ENCODE results near the gene TMEM260.
"Not testable (repeated sequence)": the region's sequence is repeated elsewhere in the genome, so short reads cannot be mapped to it uniquely, and the experiment has no call there.

Gene TMEM260

GRCh38 chr14:56603648-56604047, 24.1 kb downstream of the TMEM260 start:
- DNase-seq (ENCODE audit: low read depth), result no peak

GRCh38 chr14:56608689-56609088, 29.1 kb downstream of the TMEM260 start:
- DNase-seq (ENCODE audit: low read depth), result no peak

- not testable (repeated sequence) for DNase-seq (ENCODE audit: low read depth)
Observed at GRCh38 chr14:56611663-56612062, 32.1 kb downstream of the TMEM260 start.

GRCh38 chr14:56617084-56617483, 37.5 kb downstream of the TMEM260 start:
- DNase-seq (ENCODE audit: low read depth), result no peak

- no peak for DNase-seq (ENCODE audit: low read depth)
Observed at GRCh38 chr14:56630707-56631106, 51.1 kb downstream of the TMEM260 start.

GRCh38 chr14:56632195-56632594, 52.6 kb downstream of the TMEM260 start:
- DNase-seq (ENCODE audit: low read depth), result no peak

- DNase-seq (ENCODE audit: low read depth), result no peak
Observed at GRCh38 chr14:56633544-56633943, 53.9 kb downstream of the TMEM260 start.

- no peak for DNase-seq (ENCODE audit: low read depth)
Observed at GRCh38 chr14:56635041-56635440, 55.4 kb downstream of the TMEM260 start.

GRCh38 chr14:56647493-56647892, 67.9 kb downstream of the TMEM260 start:
- DNase-seq (ENCODE audit: low read depth), result no peak

GRCh38 chr14:56648508-56649301, 69.1 kb downstream of the TMEM260 start:
- DNase-seq (ENCODE audit: low read depth), result no peak

- DNase-seq (ENCODE audit: low read depth), result no peak
Observed at GRCh38 chr14:56649382-56649781, 69.8 kb downstream of the TMEM260 start.

GRCh38 chr14:56650048-56650447, 70.5 kb downstream of the TMEM260 start:
- DNase-seq (ENCODE audit: low read depth), result no peak

GRCh38 chr14:56650979-56651378, 71.4 kb downstream of the TMEM260 start:
- DNase-seq (ENCODE audit: low read depth), result no peak

- no peak for DNase-seq (ENCODE audit: low read depth)
Observed at GRCh38 chr14:56657604-56658003, 78.0 kb downstream of the TMEM260 start.

- DNase-seq (ENCODE audit: low read depth), result no peak
Observed at GRCh38 chr14:56659378-56659777, 79.8 kb downstream of the TMEM260 start.

GRCh38 chr14:56659964-56660551, 80.5 kb downstream of the TMEM260 start:
- no peak for DNase-seq (ENCODE audit: low read depth)

GRCh38 chr14:56660677-56661389, 81.2 kb downstream of the TMEM260 start:
- no peak for DNase-seq (ENCODE audit: low read depth)

GRCh38 chr14:56661478-56661877, 81.9 kb downstream of the TMEM260 start:
- no peak for DNase-seq (ENCODE audit: low read depth)

- no peak for DNase-seq (ENCODE audit: low read depth)
Observed at GRCh38 chr14:56664811-56665421, 85.3 kb downstream of the TMEM260 start.

GRCh38 chr14:56666294-56666693, 86.7 kb downstream of the TMEM260 start:
- DNase-seq (ENCODE audit: low read depth), result no peak

- DNase-seq (ENCODE audit: low read depth), result no peak
Observed at GRCh38 chr14:56666716-56667115, 87.1 kb downstream of the TMEM260 start.

GRCh38 chr14:56667290-56667689, 87.7 kb downstream of the TMEM260 start:
- DNase-seq (ENCODE audit: low read depth), result not testable (repeated sequence)

GRCh38 chr14:56676042-56676441, 96.4 kb downstream of the TMEM260 start:
- no peak for DNase-seq (ENCODE audit: low read depth)
